ENCODE results near the gene ATP6V0D1. TPM values are rescaled to one million over a fixed set of nuclear protein-coding genes. Genes with fewer than 3 reads are reported as not detected.

Gene ATP6V0D1
- total and polyA plus RNA-seq, 2 of the 4 experiments (the other 2 are of a cell fraction): 112 to 124 TPM

- POLR2A ChIA-PET (ENCODE audit: unreplicated experiment): no interaction called here
- in situ Hi-C loops (cut with MboI; ENCODE audit: low sequenced_read_pairs) (no loop called here), dilution Hi-C loops (cut with HindIII; ENCODE audit: low sequenced_read_pairs, unreplicated experiment) (no loop called here), intact Hi-C loops (cut with micrococcal nuclease) (no loop called here)
- Histone ChIP-seq H4K8ac (ENCODE audit: low read depth in 2 of 2, low read length in 2 of 2) (no peak overlapping the region), H4K91ac (ENCODE audit: insufficient read depth, low read depth, low read length) (no peak overlapping the region), H3K9ac (ENCODE audit: low read depth, low read length) (no peak overlapping the region), H2BK5ac (ENCODE audit: low read depth, low read length, poor library complexity, severe bottlenecking) (no peak overlapping the region), H2AK9ac (replicated peaks; ENCODE audit: low read depth, low read length, poor library complexity) (no peak overlapping the region), H3K4me1 (ENCODE audit: control insufficient read depth, insufficient read depth, low read length) (peaks cover 6% of the 10 kb centered on the region), H3K27me3 (ENCODE audit: control insufficient read depth, insufficient read depth, low read length) (no peaks in the 10 kb centered on the region), H3K23ac (ENCODE audit: low read depth, low read length) (no peak overlapping the region), H3K56ac (ENCODE audit: extremely low read depth, insufficient read depth, low read length) (no peak overlapping the region), H3K9me1 (ENCODE audit: insufficient read depth, low read length) (peaks cover 16% of the 10 kb centered on the region), H3K14ac (replicated peaks; ENCODE audit: low read depth, low read length) (no peak overlapping the region), H3K79me1 (ENCODE audit: low read depth in 1 of 2, low read length in 2 of 2) (peaks cover 26 to 94% of the 10 kb centered on the region in 2 experiments), H2AFZ (replicated peaks; ENCODE audit: low read length, poor library complexity) (no peak overlapping the region), H3K4ac (ENCODE audit: low read depth, low read length) (no peak overlapping the region), H2AK5ac (ENCODE audit: low read depth, low read length) (no peak overlapping the region), H3K27ac (ENCODE audit: insufficient read depth, low read length) (no peak overlapping the region), H3K36me3 (ENCODE audit: control insufficient read depth, insufficient read depth, low read length) (peaks cover 2% of the 10 kb centered on the region; the same call in 1 of the 2 replicates), H4K20me1 (ENCODE audit: insufficient read depth, low read length) (peaks cover 98% of the 10 kb centered on the region), H4K5ac (ENCODE audit: low read depth, low read length) (no peak overlapping the region), H3K4me3 (ENCODE audit: insufficient read depth, low read depth, low read length) (no peak overlapping the region), H3K4me2 (ENCODE audit: low read depth, low read length) (no peak overlapping the region), H2BK20ac (ENCODE audit: low read depth, low read length) (no peak overlapping the region), H2BK15ac (ENCODE audit: low read depth, low read length) (no peak overlapping the region), H3K9me3 (ENCODE audit: control insufficient read depth, insufficient read depth, low read length) (no peaks in the 10 kb centered on the region), H3K18ac (ENCODE audit: low read depth, low read length) (no peak overlapping the region), H2BK120ac (ENCODE audit: low read depth, low read length) (no peak overlapping the region)
- no peak for DNase-seq
- CTCF ChIA-PET: no interaction called here
- ATAC-seq (ENCODE audit: low read depth): no peak
- no TSS peak for BruUV-seq (replicated peaks)
- WGBS, 2 experiments (ENCODE audit: extremely low coverage in 2 of 2, insufficient read length in 1 of 2): 90% methylated on average over 2 of the region's 2 CpGs; no CpG with 5 or more reads in 1 of the 2 experiments
- no peak for TF ChIP-seq USF2 (IDR thresholded peaks at IDR 0.05; ENCODE audit: low read depth, low read length)
- no peak for TF ChIP-seq CHD1 (IDR thresholded peaks at IDR 0.05; ENCODE audit: low read depth, low read length)
- TF ChIP-seq MAZ (IDR thresholded peaks at IDR 0.05; ENCODE audit: borderline replicate concordance, low read depth, low read length): no peak
- TF ChIP-seq BHLHE40 (IDR thresholded peaks at IDR 0.05; ENCODE audit: low read depth, low read length): no peak
- TF ChIP-seq RCOR1 (IDR thresholded peaks at IDR 0.05; ENCODE audit: insufficient replicate concordance, low read length): no peak
- TF ChIP-seq RAD21 (IDR thresholded peaks at IDR 0.05; ENCODE audit: low read length): no peak
- no peak for TF ChIP-seq FOS (IDR thresholded peaks at IDR 0.05; ENCODE audit: low read depth, low read length)
- no peak for TF ChIP-seq ELK1 (IDR thresholded peaks at IDR 0.05; ENCODE audit: borderline replicate concordance, low read depth, low read length)
- TF ChIP-seq, protein P1, sequence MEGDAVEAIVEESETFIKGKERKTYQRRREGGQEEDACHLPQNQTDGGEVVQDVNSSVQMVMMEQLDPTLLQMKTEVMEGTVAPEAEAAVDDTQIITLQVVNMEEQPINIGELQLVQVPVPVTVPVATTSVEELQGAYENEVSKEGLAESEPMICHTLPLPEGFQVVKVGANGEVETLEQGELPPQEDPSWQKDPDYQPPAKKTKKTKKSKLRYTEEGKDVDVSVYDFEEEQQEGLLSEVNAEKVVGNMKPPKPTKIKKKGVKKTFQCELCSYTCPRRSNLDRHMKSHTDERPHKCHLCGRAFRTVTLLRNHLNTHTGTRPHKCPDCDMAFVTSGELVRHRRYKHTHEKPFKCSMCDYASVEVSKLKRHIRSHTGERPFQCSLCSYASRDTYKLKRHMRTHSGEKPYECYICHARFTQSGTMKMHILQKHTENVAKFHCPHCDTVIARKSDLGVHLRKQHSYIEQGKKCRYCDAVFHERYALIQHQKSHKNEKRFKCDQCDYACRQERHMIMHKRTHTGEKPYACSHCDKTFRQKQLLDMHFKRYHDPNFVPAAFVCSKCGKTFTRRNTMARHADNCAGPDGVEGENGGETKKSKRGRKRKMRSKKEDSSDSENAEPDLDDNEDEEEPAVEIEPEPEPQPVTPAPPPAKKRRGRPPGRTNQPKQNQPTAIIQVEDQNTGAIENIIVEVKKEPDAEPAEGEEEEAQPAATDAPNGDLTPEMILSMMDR (conservative IDR thresholded peaks at IDR 0.05; ENCODE audit: low read depth, low read length): no peak
- TF ChIP-seq MXI1 (IDR thresholded peaks at IDR 0.05; ENCODE audit: borderline replicate concordance, low read depth, low read length): no peak
- no peak for TF ChIP-seq RFX5 (IDR thresholded peaks at IDR 0.05; ENCODE audit: low read depth, low read length)
- no peak for TF ChIP-seq POLR2A (IDR thresholded peaks at IDR 0.05; ENCODE audit: low read depth, low read length)
- no peak for TF ChIP-seq MAFK (IDR thresholded peaks at IDR 0.05; ENCODE audit: low read depth, low read length)
- no peak for TF ChIP-seq NFE2L2 (IDR thresholded peaks at IDR 0.05; ENCODE audit: low read depth, low read length)
- no peak for TF ChIP-seq CEBPB (IDR thresholded peaks at IDR 0.05; ENCODE audit: low read depth, low read length)
- no peak for TF ChIP-seq SMC3 (IDR thresholded peaks at IDR 0.05; ENCODE audit: low read depth, low read length)
These were observed 16.4 kb downstream of the ATP6V0D1 start for GRCh38 chr16:67464565-67464964.
